LNCAP (cell line): ENCODE measurements around the gene GNS.

ENCODE experiments used
- TF ChIP-seq, protein P1 (sequence below): fragments of 450-650 bp; IDR thresholded peaks from 2 replicates; pipeline ENCODE4 v1.5.1; 2017; ENCODE audit warnings: mild to moderate bottlenecking

GNS gene

GRCh38 chr12:64669270-64669842 is 89.8 kb downstream of the GNS start:
- TF ChIP-seq, protein P1, sequence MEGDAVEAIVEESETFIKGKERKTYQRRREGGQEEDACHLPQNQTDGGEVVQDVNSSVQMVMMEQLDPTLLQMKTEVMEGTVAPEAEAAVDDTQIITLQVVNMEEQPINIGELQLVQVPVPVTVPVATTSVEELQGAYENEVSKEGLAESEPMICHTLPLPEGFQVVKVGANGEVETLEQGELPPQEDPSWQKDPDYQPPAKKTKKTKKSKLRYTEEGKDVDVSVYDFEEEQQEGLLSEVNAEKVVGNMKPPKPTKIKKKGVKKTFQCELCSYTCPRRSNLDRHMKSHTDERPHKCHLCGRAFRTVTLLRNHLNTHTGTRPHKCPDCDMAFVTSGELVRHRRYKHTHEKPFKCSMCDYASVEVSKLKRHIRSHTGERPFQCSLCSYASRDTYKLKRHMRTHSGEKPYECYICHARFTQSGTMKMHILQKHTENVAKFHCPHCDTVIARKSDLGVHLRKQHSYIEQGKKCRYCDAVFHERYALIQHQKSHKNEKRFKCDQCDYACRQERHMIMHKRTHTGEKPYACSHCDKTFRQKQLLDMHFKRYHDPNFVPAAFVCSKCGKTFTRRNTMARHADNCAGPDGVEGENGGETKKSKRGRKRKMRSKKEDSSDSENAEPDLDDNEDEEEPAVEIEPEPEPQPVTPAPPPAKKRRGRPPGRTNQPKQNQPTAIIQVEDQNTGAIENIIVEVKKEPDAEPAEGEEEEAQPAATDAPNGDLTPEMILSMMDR = no peak

GRCh38 chr12:64667793-64668192 is 91.4 kb downstream of the GNS start:
- TF ChIP-seq, protein P1 = no peak

DNA sequence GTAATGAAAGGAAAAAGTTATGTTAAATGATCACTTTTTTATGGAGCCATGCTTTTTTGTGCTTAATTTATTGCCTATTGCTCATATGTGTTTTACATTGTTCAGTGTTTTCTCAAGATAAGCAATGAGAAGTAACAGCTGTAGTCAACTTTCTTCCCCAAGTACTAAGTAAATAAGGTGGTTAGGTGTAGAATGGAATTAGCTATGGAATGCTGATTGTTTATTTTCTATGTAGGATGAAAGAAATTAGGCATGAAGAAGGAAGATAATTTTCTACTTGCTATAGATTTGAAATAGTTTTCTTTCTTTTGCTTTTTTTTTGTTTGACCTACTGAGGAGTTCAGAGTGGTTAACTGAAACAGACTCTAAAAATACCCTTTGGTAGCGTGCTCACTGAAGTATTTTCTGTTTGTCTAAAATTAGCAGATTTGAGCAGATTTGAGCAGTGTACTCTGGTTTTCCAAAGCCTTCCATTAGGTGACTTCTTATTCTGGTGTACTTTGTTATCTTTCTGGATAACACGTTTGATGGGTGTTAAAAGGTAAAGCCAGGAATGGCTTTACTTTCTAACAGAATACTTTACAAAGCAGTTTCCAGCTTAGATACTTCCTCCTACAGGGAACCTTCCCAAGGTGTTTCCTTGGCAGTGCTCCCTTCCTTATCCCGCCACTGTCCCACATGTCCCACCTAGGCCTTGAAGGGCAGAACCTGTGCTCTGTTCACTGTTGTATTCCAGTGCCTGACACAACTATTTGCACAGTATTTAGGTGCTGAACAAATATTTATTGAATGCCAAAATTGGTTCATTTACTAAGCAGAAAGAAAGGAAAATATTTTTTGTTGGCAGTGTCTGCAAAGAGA is 92.9 kb downstream of the GNS start:
- TF ChIP-seq, protein P1 = no peak

DNA sequence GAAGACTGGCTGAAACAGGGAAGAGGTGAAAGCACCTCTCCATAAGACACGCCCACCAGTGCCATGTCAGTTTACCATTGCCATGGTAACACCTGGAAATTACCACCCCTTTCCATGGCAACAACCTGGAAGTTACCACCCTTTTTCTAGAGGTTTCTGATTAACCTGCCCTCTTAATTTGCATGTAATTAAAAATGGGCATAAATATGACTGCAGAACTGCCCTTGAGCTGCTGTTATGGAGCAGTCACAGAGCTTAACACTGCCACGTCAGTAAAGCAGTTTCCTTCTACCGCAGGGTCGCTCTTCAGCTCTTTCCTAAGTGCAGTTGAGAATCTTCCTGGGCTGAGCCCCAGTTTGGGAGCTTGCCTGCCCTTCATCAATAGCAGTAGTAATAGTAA is 93.7 kb downstream of the GNS start:
- TF ChIP-seq, protein P1 = no peak
